Mucosa of stomach (tissue), 1 donor: ENCODE results near the gene PRRC2C.
"Not testable (repeated sequence)": the region's sequence is repeated elsewhere in the genome, so short reads cannot be mapped to it uniquely, and the experiment has no call there.

Experiments
- H3K27me3 ChIP-seq: one replicate; pipeline ENCODE4 v1.7.0; 2013; ENCODE audit warnings: mild to moderate bottlenecking, low read length; ENCODE audit not compliant: control insufficient read depth, insufficient read depth
- H3K36me3 ChIP-seq: one replicate; pipeline ENCODE4 v1.7.0; 2013; ENCODE audit warnings: low read length; ENCODE audit not compliant: control insufficient read depth, insufficient read depth
- H3K4me1 ChIP-seq: one replicate; pipeline ENCODE4 v1.7.0; 2013; ENCODE audit warnings: mild to moderate bottlenecking, low read length; ENCODE audit not compliant: control insufficient read depth, insufficient read depth
- H3K4me3 ChIP-seq: one replicate; pipeline ENCODE4 v1.7.0; 2013; ENCODE audit warnings: low read length
- H3K9ac ChIP-seq: one replicate; pipeline ENCODE4 v1.7.0; 2013; ENCODE audit warnings: mild to moderate bottlenecking, low read length, moderate library complexity
- H3K9me3 ChIP-seq: one replicate; pipeline ENCODE4 v1.7.0; 2013; ENCODE audit warnings: mild to moderate bottlenecking, low read length, moderate library complexity; ENCODE audit not compliant: control insufficient read depth
- donor health status: Pancreatic carcinoma.

Gene PRRC2C

DNA sequence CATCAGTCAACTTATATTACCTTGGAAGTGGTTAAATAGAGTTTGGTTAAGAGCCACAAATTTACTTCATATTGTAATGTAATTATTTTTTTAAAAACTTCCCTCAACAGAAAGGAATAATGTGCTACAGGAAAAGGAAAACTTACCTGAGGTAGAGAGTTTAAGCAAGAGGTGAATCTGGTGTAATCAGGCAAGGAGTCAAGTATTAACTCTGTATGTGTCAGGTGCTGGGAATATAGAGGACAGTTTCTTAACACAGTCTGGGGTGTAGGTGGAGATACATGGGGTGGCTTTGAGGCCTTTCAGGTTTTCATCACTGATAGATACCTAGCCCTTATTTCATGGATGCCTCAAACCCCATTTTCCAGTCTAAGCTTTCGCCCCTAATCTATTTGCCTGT lies 110.8 kb downstream of the PRRC2C start:
- no peaks in the 10 kb centered on the region for H3K4me1 ChIP-seq
- H3K27me3 ChIP-seq: no peaks in the 10 kb centered on the region
- H3K9ac ChIP-seq: no peak overlapping the region
- no peak overlapping the region for H3K4me3 ChIP-seq
- H3K9me3 ChIP-seq: no peaks in the 10 kb centered on the region
- peaks cover 4% of the 10 kb centered on the region for H3K36me3 ChIP-seq

DNA sequence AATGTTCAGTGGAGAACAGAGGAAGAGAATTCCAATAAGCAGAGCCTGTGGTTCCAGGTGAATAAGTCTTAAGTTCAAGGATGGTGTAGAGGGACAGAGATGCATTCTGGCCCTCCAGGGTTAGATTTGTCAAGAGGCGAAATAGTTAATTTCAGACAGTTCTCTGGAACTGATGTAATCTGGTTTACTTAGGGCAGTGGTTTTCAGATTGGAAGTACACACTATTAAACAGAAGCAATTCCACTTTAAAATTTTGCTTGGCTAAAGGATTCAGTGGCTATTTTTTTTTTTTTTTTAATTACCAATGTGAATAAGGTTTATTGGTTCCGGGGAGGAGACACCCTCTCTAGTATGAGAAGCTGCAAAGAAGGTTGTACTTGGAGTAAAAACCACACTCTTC lies 111.4 kb downstream of the PRRC2C start:
- no peak overlapping the region for H3K4me3 ChIP-seq
- H3K36me3 ChIP-seq: peaks cover 4% of the 10 kb centered on the region
- no peak overlapping the region for H3K9ac ChIP-seq
- H3K27me3 ChIP-seq: no peaks in the 10 kb centered on the region
- no peaks in the 10 kb centered on the region for H3K4me1 ChIP-seq
- no peaks in the 10 kb centered on the region for H3K9me3 ChIP-seq

DNA sequence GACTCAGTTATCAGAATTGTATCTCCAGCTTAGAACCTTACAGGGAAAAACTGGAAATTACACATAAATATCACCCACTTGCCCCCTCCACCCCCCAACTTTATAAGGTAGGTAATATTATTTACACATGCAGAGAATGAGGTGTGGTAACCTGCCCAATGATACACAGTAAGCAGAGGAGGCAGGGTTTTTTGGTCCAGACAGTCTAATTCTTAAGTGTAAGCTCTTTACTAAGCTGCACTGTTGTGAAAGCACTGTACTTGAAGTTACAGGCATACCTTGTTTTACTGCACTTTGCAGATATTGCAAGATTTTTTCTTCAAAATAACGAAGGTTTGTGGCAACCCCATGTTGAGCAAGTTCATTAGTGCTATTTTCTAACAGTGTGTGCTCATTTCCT lies 111.9 kb downstream of the PRRC2C start:
- no peak overlapping the region for H3K4me3 ChIP-seq
- no peaks in the 10 kb centered on the region for H3K27me3 ChIP-seq
- no peak overlapping the region for H3K9ac ChIP-seq
- H3K9me3 ChIP-seq: no peaks in the 10 kb centered on the region
- H3K4me1 ChIP-seq: no peaks in the 10 kb centered on the region
- H3K36me3 ChIP-seq: peaks cover 4% of the 10 kb centered on the region

DNA sequence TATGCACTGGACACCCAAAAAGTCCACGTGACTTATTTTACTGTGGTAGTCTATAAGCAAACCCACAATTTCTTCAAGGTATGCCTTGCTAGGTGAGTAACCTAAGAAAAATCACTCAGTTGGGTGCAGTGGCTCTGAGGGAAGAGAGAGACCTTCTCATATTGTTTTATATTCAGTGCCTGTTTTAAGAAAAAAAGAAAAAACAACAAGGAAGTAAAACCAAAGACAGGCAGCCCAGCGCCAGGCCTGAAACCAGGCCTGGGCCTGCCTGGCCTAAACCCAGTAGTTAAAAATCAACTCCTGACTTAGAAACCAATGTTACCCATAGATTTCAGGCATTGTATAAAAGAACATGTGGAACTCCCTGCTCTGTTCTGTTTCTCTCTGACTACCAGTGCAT lies 115.0 kb downstream of the PRRC2C start:
- H3K36me3 ChIP-seq, H3K9ac ChIP-seq, H3K4me1 ChIP-seq, H3K27me3 ChIP-seq, H3K9me3 ChIP-seq, H3K4me3 ChIP-seq: not testable (repeated sequence)

DNA sequence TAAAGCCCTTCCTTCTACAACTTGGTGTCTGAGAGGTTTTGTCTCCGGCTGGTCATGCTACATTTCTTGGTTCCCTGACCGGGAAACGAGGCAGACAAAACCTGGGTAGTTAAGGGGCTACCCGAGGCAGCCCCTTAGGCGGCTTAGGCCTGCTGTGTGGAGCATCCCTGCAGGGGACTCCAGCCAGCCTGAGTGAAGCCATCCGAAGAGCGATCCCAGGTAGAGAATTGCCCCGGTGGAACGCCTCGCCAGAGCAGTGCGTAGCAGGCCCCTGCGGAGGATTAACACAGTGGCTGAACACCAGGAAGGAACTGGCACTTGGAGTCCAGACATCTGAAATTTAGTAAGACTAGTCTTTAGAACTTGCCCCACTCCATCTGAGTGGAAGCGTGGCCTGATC lies 115.5 kb downstream of the PRRC2C start:
- Histone ChIP-seq H3K9ac (no peak overlapping the region), H3K4me3 (no peak overlapping the region), H3K9me3 (no peaks in the 10 kb centered on the region), H3K4me1 (no peaks in the 10 kb centered on the region), H3K36me3 (no peaks in the 10 kb centered on the region), H3K27me3 (no peaks in the 10 kb centered on the region)

DNA sequence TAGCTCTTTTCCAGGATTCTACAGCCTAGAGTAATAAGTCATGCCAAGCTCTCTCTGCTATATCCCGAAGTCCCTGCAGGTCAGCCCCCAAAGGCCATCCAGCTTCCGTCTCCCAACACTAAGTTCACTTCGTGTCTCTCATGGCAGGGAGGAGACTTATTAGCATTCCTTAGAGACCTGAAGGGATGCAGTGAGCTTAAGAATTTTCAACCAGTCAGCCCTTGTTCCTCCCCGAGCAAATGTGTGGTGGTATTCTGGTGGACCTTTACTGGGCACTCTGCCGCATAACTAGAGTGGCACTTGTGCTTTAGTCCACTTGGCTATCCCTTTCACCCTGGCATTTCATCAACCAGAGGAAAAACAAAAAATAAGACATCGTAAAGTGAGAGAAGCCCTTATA lies 117.7 kb downstream of the PRRC2C start:
- not testable (repeated sequence) for H3K4me3 ChIP-seq, H3K9me3 ChIP-seq, H3K27me3 ChIP-seq, H3K4me1 ChIP-seq, H3K36me3 ChIP-seq, H3K9ac ChIP-seq

DNA sequence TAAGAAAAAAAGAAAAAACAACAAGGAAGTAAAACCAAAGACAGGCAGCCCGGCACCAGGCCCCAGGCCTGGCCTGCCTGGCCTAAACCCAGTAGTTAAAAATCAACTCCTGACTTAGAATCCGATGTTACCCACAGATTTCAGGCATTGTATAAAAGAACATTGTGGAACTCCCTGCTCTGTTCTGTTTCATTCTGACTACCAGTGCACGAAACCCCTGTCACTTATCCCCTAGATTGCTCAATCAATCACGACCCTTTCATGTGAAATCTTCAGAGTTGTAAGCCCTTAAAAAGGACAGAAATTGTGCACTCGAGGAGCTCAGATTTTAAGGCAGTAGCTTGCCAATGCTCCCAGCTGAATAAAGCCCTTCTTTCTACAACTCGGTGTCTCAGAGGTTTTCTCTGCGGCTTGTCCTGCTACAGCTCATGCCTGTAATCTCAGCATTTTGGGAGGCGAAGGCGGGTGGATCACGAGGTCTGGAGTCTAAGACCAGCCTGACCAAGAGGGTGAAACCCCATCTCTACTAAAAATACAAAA lies 121.1 kb downstream of the PRRC2C start:
- H3K9me3 ChIP-seq: no peaks in the 10 kb centered on the region
- H3K36me3 ChIP-seq: no peaks in the 10 kb centered on the region
- no peak overlapping the region for H3K4me3 ChIP-seq
- no peak overlapping the region for H3K9ac ChIP-seq
- H3K27me3 ChIP-seq: no peaks in the 10 kb centered on the region
- no peaks in the 10 kb centered on the region for H3K4me1 ChIP-seq

DNA sequence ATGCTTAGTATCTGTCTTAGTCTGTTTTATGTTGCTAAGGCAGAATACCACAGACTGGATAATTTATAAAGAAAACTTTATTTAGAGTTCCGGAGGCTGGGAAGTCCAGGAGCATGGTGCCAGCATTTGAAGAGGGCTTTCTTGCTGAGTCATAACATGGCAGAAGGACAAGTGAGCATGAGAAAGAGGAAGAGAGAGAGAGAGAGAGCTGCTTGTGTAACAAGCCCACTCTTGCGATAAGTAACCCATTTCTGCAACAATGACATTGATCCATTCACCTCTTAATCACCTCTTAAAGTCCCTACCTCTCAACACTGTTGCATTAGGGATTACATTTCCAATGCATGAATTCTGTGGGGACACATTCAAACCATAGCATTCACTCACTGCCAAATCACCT lies 125.1 kb downstream of the PRRC2C start:
- H3K4me3 ChIP-seq: no peak overlapping the region
- no peak overlapping the region for H3K9ac ChIP-seq
- no peaks in the 10 kb centered on the region for H3K27me3 ChIP-seq
- no peaks in the 10 kb centered on the region for H3K4me1 ChIP-seq
- H3K9me3 ChIP-seq: no peaks in the 10 kb centered on the region
- H3K36me3 ChIP-seq: no peaks in the 10 kb centered on the region

DNA sequence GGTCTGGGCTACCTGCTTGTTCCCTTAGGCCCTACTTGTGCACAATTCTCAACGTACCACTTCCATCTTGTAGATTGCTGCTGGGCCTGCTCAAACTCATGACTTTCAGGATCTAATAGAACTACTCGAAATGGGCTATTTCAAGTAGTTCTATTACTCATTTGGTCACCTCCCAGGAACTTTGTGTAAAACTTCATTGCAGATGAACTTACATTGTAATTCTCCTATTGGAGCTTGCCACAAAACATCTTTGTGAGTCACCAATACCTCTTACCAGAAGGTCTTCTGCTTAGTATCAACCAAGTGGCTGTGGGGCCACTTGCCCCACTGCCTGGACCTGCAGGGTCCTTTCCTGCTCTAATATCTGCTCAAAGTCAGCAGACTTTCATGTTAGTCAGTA lies 126.0 kb downstream of the PRRC2C start:
- Histone ChIP-seq H3K9ac (no peak overlapping the region), H3K9me3 (no peaks in the 10 kb centered on the region)

DNA sequence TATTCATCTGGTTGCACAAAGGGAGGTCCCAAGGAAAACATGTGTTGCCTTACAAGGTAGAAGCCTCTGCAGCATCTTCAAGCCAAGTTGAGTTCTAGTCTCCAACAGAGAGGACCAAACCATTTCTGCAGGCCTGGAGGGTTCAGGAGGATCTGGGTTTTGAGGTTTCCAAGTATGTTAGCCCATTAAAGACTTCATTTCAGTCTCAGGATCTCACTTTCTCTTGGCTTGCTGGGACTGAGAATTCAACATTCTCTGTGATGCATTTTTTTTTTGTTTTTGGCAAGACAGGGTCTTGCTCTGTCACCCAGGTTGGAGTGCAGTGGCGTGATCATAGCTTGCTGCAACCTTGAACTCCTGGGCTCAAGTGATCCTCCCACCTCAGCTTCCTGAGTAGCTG lies 128.0 kb downstream of the PRRC2C start:
- Histone ChIP-seq H3K9me3 (no peaks in the 10 kb centered on the region), H3K4me1 (no peaks in the 10 kb centered on the region), H3K27me3 (no peaks in the 10 kb centered on the region), H3K4me3 (no peak overlapping the region), H3K9ac (no peak overlapping the region), H3K36me3 (no peaks in the 10 kb centered on the region)

More for the DNA sequence above, 126.0 kb downstream of the PRRC2C start:
- no peaks in the 10 kb centered on the region for H3K27me3 ChIP-seq
- H3K4me3 ChIP-seq: no peak overlapping the region
- no peaks in the 10 kb centered on the region for H3K4me1 ChIP-seq
- H3K36me3 ChIP-seq: no peaks in the 10 kb centered on the region

DNA sequence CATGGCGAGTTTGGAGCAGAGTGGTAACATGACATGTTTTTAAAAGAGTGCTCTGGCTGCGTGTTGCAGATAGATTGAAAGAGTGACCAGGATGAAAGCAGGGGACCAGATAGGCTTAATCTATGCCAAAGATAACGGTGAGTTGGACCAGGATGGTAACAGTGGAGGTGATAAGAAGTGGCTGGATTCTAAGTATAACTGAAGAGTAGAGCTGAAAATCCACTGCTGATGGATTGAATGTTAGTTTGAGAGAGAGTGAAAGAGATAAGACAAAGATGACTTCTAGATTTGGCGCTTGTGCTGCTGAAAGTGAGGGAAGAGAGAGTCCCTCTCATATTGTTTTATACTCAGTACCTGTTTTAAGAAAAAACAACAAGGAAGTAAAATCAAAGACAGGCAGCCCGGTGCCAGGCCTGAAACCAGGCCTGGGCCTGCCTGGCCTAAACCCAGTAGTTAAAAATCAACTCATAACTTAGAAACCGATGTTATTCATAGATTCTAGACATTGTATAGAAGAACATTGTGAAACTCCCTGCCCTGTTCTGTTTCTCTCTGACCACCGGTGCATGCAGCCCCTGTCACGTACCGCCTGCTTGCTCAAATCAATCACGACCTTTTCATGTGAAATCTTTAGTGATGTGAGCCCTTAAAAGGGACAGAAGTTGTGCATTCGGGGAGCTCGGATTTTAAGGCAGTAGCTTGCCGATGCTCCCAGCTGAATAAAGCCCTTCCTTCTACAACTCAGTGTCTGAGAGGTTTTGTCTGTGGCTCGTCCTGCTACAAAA lies 130.0 kb downstream of the PRRC2C start:
- H3K27me3 ChIP-seq, H3K4me3 ChIP-seq, H3K4me1 ChIP-seq, H3K36me3 ChIP-seq, H3K9me3 ChIP-seq, H3K9ac ChIP-seq: not testable (repeated sequence)

DNA sequence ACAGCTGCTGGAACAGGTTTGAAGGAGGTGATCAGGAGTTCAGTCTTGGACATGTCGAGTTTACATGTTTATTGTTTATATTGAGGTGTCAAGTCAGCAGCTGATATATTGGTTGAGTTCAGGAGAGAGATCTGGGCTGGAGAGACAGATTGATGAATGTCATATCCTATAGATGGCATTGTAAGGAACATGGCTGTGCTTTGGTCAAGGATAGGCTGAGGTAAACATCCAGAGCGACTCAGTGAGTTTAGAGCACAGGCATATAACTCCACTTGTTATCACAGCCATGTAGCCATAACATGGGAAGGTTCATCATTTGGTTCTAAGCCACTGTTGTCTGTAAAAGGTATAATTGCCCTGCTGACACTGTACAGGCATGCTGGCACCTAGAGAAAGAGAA lies 131.3 kb downstream of the PRRC2C start:
- Histone ChIP-seq H3K9ac (no peak overlapping the region), H3K4me3 (no peak overlapping the region), H3K9me3 (no peaks in the 10 kb centered on the region), H3K27me3 (no peaks in the 10 kb centered on the region), H3K4me1 (no peaks in the 10 kb centered on the region), H3K36me3 (no peaks in the 10 kb centered on the region)

DNA sequence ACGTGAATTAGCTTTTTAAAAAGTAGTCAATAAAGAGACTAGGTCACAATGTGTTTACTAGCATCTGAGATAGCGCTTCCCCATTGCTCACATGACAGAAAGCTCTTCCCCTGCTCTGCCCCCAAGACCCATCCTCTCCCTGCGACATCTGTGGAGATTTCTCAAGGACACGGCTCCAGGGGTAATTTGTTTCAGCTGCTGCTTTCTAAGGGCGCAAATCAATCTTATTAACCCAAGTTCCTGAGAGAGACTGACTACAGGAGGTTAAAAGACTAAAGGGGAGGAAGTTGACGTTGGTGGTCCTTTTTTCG lies 136.8 kb downstream of the PRRC2C start, which contains the start of gene MYOCOS:
Gene MYOCOS (plus strand): TSS at position 92 of the 311 bp plus-strand sequence. CDS start 1,641 bp downstream, outside the sequence.
- Histone ChIP-seq H3K27me3 (no peaks in the 10 kb centered on the region), H3K4me1 (no peaks in the 10 kb centered on the region), H3K9me3 (no peaks in the 10 kb centered on the region), H3K4me3 (no peak within 1 kb of the TSS), H3K9ac (no peak within 1 kb of the TSS), H3K36me3 (no peaks in the 10 kb centered on the region)
